HL-60/S4 treated with retinoic acid at 250 ng/mL for 4 days and 3 days (cell line): ENCODE measurements around the gene DCST2.
"Not testable (repeated sequence)": the region's sequence is repeated elsewhere in the genome, so short reads cannot be mapped to it uniquely, and the experiment has no call there.

Source experiments
- in situ Hi-C: fragments of 300-500 bp; cut with MboI; formaldehyde crosslinking; loops from 2 replicates; pipeline ENCODE4 v1.7.0; 2022; ENCODE audit warnings: low sequenced_read_pairs

The DCST2 gene

DNA sequence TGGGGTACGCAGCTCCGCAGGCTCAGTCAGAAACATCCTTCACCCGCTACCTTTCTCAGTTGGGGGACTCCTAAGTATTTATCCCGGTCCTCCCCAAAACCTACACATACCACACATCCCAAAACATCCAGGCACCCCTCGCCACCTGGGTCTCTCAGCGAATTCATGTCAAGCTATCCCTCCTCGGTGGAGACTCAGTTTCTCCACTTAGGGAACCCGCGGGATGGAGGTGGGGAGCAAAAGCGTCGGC is 32.2 kb downstream of the DCST2 start:
- in situ Hi-C loops: no loop called here

DNA sequence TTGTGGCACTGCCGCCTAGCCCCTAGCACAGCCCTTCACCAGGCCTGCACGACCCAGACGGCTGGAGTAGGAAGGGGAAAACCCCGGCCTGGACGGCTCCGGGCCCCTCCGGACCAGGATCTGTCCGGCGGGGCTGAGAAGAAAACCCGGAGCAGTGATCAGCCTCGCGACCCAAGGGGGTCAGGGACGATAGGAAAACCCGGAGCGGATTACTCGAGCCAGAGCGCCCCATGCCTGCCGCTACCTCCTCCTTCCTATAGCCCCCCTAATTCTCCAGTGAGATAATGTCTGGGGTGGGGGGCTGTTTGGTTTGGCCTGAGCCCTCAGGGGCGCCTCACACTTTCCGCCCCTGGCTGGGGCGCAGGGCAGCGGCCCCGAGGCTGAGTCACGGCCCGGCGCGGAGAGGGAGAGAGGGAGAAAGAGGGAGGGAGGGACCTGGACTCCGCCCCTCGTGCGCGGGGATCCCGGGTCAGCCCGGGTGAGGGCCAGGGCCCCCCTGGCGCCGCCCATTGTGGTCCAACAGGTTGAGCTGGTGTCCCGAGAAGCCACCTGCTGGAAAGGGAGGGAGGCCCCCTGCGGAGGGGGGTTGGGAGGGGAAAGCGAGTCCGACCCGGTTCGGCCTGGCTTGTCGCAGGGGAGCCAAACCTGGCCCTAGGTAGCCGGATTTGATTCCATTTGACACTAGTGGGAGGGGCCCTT is 32.7 kb downstream of the DCST2 start:
- in situ Hi-C loops: no loop called here

DNA sequence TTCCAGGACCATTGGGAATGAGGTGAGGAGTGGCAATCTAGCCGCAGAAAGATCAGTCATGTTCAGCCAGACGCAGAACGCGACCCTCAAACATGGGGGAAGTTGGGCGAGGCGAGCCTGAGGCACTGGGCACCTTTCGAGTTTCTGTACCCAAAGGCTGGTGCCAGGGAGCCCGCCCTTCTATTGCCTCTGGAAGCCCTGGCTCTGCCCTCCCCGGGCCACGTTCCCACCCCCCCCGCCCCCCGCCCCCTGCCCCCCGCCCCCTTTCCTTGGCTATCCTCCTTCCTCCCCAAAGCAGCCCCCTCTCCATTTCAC is 33.2 kb downstream of the DCST2 start:
- in situ Hi-C loops: no loop called here

DNA sequence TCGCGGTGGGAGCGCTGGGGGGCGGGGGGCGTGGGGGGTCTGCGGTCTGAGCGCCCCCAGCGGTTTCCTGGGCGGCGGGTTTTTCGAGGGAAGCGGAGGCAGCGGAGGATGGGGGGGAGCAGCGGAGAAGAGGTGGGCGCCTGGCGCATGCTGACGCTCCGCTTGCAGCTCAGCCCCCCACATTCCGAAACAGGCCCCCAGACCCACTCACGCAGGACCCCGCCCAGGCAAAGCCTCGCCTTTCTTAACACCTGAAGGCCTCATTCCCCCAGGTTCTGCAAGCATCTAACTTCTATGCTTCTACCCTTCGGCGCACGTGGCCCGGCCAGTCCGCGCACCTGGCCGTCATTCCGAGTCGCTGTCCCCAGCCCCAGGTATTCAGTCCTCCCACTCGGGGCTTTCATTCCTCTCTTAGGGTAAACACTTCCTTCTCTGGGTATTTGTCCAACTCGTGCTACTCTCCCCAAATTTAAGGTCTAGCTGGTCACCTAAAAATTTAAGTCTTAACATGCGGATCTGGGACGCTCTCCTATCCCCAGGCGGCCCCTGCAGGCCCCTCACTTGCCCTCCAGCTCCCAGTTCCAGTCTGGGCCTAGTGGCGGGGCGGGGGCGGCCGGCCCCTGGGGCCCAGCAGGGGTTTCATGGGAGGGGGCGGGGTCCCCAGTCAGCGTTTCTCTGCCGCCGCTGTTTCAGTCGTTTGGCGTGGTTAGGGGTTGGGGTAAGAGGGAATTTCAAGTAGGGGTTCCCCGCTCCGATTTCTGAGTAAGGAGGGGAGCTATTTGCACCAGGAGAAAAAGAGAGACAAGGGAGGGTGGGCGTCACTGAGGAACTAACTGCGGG is 33.8 kb downstream of the DCST2 start:
- in situ Hi-C loops: no loop called here

DNA sequence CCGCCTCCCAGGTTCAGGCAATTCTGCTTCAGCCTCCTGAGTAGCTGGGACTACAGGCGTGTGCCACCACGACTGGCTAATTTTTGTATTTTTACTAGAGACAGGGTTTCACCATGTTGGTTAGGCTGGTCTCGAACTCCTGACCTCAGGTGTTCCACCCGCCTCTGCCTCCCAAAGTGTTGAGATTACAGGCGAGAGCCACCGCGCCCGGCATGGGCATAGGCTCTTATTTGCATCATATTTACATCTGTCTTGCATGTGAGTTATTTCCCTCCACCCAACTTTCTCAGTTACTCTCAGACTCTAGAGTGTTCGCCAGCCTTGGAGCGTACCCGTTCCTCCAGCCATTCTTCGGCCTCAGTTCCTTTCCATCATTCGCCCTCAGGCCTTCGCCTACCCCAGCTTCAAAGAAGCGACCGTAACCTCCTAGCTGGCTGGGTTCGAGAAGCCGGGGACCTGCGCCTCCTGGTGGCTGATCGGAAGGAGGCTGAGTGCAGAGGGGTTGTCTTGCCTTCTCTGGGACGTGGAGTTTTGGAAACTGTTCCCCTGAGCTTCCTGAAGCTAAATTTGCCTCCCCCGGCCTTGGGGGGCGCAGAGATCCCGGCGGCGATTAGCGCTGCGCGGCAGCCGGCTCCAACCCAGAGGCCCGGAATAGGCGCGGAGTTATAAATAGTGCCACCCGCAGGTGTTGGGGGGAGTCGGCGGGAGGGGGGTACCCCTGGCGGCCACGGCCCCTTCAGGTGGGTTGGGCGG is 34.6 kb downstream of the DCST2 start:
- in situ Hi-C loops: no loop called here

DNA sequence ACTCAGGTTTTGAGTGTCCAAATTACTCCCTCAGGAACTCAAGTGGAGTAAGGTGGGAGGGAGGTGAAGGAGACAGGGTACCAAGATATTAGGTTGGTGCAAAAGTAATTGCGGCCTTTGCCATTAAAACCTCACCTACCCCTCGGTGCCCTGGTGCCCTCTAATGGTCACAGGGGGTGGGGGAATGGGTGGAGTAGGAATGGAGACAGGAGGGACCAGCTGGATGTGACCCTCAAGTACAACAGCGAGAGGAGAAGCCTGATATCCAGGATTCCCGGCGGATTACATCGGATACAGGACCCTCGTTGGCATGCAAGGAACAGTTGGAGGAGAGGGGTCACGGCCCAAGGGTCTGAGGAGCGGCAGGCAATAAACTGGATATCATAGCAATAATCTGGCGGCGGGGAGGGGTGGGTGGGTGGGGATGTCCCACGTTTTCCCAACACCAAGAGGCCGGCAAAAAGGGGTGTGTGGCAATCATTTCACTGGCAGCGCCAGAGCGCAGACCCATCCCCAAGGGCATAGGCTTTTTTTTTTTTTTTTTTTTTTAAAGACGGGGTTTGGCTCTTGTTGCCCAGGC is 35.3 kb downstream of the DCST2 start:
- in situ Hi-C loops: no loop called here

DNA sequence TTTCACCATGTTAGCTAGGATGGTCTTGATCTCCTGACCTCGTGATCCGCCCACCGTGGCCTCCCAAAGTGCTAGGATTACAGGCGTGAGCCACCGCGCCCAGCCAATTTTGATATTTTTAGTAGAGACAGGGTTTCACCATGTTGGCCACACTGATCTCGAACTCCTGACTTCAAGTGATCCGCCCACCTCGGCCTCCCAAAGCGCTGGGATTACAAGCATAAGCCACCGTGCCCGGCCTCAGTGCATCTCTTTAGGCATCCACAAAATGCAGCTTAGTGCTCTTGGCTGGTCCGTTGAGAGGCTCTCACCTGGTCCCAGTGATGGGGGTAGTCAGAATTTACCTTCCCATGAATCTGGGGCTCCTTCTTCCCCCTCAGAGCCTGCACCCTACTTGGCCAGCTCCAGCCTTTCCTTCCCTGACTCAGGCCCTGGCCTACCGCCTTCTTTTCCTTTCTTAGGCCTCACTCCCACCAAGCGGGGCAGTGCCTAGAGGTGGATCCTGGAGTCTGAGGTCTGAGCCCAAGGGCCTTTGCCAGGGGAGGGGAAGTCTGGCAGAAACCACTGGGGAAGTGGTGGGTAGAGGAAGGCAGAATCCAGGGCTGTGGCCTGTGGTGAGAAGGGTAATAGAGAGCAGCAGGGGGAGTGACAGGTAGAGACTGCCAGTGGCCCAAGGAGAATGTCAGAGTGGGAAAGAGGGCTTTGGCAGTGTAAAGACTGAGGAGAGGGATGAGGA is 36.4 kb downstream of the DCST2 start:
- in situ Hi-C loops: no loop called here

DNA sequence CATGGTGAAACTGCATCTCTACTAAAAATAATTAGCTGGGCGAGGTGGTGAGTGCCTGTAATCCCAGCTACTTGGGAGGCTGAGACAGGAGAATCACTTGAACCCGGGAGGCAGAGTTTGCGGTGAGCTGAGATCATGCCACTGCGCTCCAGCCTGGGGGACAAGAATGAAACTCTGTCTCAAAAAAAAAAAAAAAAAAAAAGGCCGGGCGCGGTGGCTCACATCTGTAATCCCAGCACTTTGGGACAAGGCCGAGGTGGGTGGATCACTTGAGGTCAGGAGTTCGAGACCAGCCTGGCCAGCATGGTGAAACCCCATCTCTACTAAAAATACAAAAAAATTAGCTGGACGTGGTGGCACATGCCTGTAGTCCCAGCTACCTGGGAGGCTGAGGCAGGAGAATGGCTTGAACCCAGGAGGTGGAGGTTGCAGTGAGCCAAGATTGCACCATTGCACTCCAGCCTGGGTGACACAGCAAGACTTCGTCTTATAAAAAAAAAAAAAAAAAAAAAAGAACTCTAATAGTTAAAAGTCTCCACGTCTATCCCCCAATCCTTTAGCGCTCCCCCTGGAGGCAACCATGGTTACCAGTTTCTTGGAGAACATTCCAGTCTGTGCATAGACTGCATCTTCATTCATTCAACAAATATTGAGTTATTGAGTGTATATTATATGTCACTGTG is 38.1 kb downstream of the DCST2 start:
- in situ Hi-C loops: not testable (repeated sequence)

DNA sequence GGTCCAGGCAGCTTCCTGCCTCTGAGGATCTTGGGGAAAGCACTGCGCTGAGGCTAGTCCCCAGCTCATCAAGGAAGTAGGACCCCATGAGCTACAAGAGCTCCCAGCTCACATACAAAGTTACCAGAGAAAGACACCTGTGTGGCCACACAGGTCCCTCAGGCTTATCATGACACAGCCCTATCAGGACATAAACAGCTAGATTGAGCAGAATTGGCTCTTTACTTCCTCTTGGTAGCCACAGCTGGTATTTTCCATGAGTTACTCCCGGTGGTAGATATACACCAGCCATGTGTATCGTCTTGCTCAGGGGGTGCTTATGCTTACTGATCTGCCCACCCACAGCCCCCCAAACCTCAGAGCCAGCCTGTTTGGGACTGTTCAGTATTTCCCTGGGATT is 39.0 kb downstream of the DCST2 start:
- in situ Hi-C loops: no loop called here

DNA sequence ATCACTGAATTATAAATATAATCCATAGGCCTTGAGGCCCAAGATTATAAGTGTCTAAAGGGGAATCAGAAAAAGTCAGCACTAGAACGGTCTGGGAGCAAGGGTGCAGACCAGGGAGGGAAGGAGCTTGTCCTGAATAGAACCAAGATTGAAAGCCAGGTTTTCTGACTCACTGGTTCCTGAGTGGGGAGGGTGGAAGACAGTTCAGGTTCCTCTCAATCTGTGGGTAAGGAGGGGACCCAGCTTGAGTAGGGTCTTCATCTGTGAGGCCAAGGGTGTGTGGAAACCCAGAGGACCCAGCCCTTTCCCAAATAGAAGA is 39.4 kb downstream of the DCST2 start:
- in situ Hi-C loops: no loop called here

DNA sequence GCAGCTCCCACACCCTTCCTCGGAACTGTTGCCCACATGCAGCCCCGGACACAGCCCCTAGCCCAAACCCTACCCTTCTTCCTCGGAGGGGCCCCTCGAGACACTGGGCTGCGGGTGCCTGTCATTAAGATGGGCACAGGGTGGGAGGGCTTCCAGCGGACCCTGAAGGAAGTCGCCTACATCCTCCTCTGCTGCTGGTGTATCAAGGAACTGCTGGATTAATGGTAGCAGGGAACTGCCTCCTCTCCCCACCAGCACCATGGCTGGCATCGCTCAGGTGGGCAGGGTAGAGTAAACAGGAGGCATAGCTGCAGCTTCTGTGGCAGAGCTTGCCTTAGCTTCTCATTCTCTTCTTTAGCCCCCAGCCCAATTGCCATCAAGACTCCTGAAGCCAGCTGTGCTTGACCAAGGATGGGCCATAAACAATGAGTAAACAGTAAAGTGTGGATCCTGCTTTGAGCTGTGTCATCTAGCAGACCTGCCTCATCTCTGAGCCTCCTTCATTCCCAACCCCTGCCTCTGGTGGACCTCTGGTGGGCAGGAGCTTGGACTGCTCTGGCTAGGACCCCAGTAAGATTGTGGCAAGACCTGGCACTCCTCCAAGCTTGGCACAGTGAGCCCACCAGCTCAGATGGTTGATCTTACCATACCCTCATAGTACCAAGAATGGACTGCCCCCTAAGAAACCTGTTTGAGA is 39.9 kb downstream of the DCST2 start, which contains the start of gene LENEP:
TSS of gene LENEP (plus strand) at position 15 of the 697 bp plus-strand sequence. CDS start at position 37, 22 bp downstream.
- in situ Hi-C loops: no loop called here

DNA sequence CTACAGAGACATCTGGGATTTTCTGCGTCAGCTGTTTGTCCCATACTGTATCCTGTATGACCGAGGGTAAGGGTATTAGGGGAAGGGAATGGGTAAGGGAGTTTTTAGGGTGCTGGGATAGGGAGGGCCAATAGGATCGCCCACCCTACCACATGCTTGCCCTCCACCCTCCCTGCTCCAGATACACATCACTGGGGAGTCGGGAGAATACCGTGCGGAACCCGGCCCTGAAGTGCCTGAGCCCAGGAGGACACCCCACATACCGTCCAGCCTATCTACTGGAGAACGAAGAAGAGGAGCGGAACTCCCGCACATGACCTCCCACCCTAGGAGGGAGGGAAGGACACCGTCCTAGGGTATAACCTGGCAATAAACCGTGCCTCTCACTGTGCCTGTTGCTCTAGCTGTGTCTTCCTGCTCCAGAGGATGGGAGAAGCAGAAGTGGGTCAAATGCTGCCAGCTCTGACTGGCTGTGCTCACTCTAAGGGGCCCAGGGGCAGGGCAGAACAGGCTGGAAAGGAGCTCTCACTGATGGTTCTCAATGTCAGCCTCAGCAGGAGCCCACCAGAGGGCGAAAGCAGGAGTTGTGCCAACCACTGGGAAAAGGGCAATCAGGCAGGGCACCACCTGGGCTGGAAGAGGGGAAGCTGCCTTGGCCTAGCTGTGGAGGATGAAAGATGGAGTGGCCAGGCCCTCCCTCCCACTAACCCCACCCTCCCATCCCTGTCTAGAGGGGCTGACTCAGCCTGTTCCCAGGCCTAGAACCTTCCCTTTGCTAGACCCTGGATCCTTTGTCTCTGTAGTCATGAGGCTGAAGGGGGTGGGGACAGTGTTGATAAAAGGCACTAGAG is 40.6 kb downstream of the DCST2 start:
- in situ Hi-C loops: no loop called here

DNA sequence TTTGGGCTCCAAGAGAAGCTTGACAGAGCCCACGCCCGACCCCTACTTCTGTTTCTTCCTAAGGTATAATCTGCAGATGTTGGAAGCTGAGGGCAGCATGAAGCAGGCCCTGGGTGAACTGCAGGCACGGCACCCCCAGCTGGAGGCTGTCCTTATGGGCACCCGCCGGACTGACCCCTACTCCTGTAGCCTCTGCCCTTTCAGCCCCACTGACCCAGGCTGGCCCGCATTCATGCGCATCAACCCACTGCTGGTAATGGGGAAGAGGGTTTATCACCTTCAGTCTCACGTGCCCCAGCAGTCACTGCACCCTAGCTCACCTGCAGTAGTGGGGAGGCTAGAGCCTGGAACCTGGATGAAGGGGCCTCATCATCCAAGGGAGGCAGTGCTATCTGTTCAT is 43.3 kb downstream of the DCST2 start:
- in situ Hi-C loops: no loop called here

DNA sequence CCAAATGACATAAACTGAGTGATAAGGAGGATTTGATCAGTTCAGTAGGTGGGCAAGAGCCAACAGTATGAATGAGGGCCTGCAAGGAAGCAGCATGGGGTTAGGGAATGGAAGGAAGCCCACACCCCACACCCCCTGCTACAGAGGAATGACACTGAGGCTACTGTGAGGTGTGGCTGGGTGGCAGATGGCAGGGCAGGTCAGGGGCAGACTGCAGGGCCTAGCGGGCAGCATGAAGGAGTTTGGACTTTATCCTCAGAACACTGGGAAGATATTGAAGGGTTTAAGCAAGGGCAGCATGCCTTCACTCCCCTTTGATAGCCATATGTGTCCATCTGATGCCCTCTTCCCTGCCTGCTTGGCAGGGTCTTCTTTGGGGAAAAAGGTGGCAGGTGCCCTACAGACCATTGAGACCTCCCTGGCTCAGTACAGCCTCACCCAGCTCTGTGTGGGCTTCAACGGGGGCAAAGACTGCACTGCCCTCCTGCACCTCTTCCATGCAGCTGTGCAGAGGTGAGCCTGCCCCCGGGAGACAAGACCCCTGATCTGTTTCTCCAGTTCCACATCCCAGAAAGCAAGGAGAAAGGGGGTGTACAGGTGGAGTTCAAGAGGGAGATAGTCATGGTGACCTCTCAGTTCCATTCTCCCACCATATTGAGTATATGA is 44.3 kb downstream of the DCST2 start:
- in situ Hi-C loops: no loop called here

DNA sequence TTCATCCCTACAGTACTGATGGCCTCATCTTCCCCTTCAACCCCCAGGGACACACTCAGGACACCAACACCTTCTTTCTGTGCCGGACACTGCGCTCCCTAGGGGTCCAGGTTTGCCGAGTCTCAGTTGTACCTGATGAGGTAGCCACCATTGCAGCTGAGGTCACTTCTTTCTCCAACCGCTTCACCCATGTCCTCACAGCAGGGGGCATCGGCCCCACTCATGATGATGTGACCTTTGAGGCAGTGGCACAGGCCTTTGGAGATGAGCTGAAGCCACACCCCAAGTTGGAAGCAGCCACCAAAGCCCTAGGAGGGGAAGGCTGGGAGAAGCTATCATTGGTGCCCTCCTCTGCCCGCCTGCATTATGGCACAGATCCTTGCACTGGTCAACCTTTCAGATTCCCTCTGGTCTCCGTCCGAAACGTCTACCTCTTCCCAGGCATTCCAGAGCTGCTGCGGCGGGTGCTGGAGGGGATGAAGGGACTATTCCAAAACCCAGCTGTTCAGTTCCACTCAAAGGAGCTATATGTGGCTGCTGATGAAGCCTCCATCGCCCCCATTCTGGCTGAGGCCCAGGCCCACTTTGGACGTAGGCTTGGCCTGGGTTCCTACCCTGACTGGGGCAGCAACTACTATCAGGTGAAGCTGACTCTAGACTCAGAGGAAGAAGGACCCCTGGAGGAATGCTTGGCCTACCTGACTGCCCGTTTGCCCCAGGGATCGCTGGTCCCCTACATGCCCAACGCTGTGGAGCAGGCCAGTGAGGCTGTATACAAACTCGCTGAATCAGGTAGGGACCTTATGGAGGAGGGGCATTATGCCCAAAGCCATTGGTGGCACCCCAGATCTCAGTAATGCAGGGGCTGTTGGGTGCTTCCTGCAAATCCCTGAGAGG is 45.3 kb downstream of the DCST2 start:
- in situ Hi-C loops: no loop called here

DNA sequence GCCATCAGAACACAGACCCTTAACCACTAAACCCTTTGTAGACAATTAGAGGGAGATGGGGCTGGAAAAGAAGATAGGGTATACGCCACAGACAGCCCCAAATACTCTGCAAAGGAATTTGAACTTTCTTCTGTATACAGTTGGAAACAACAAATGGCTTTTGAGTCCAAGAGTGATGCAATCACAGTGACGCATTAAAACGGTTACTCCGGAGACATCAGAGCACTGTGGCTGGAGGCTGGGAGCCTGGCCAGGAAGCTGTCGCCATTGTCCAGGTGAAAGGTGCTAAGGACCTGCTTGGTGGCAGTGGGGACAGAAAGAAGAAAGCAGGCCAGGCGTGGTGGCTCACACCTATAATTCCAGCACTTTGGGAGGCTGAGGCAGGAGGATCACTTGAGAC is 46.3 kb downstream of the DCST2 start:
- in situ Hi-C loops: no loop called here

DNA sequence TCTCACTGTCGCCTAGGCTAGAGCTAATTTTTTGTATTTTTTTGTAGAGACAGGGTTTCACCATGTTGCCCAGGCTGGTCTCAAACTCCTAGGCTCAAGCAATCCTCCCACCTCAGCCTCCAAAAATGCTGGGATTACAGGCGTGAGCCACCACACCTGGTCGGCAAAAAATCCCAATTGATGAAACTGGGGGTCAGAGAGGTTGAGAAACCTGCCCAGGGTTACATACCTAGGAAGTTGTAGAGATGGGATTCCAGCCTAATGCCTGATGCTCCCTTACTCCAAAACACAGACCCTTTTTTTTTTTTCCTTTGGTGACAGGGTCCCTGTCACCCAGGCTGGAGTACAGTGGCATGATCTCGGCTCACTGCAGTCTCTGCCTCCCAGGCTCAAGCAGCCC is 46.8 kb downstream of the DCST2 start:
- in situ Hi-C loops: not testable (repeated sequence)
